HG03457 (cell line): Measurements from ENCODE around the gene CDK5R2.
"Not testable (repeated sequence)": the region's sequence is repeated elsewhere in the genome, so short reads cannot be mapped to it uniquely, and the experiment has no call there.

Source experiments
- ATAC-seq: cut with Tn5 transposase; IDR thresholded peaks from one replicate; pipeline ENCODE4 v1.9.1; 2021; ENCODE audit warnings: moderate number of reproducible peaks; ENCODE audit not compliant: unreplicated experiment

The CDK5R2 gene

GRCh38 chr2:218959141-218959731, at the start of gene CDK5R2:
CDK5R2 (plus strand) TSS chr2:218959666; CDS start chr2:218959821, 155 bp downstream.
- peak; percentile 91 for ATAC-seq

GRCh38 chr2:218910741-218911140, 48.7 kb upstream of the CDK5R2 start:
- no peak for ATAC-seq

- no peak for ATAC-seq
Measured at GRCh38 chr2:218920504-218920903, 39.0 kb upstream of the CDK5R2 start.

- no peak for ATAC-seq
Measured at GRCh38 chr2:218924757-218925156, 34.7 kb upstream of the CDK5R2 start.

DNA sequence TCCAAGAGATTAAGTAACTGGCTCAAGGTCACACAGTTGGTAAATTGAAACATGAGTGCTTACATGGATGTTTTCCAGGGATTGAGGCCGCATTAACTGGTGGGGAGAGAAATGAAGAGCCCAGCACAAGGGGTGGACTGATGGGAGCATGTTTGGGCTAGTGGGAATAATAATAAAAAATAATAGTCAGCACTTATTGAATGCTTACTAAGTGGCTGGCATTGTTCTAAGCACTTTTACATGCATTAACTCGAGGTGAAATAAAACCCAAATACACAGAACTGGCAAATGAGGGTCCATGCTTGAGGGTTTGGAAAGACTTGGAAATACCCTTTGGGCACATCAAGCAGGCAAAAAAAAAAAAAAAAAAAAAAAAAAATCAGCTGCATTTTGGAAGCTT, 34.0 kb upstream of the CDK5R2 start:
- no peak for ATAC-seq

GRCh38 chr2:218927422-218927821, 32.0 kb upstream of the CDK5R2 start:
- ATAC-seq, result no peak

DNA sequence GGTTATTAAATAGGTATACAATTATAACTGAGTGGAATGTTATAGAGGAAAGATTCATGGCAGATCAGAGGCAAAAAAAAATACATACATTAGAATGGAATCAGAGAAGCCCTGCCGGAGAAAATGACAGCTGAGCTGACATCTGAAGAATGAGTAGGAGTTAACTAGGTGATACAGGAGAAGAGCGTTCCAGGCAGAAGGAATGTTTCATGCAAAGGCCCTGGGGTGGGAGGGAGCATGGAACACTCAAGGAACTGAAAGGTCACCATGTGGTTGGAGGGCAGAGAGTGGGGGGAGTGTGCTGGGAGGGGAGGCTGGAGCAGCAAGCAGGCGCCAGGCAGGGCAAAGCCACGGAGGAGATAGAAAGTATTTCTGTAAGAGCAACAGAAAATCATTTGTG, 31.6 kb upstream of the CDK5R2 start:
- no peak for ATAC-seq

DNA sequence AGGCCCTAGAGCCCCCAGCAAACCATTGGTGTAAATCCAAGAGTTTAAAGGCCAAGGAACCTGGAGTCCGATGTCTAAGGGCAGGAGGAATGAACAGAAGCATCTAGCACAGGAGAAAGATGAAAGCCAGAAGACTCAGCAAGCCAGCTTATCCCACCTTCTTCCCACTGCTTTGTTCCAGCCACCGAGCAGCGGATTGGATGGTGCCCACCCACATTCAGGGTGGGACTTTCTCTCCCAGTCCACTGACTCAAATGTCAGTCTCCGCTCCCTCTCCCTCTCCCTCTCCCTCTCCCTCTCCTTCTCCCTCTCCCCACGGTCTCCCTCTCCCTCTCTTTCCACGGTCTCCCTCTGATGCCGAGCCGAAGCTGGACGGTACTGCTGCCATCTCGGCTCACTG, 29.0 kb upstream of the CDK5R2 start:
- ATAC-seq, result not testable (repeated sequence)

DNA sequence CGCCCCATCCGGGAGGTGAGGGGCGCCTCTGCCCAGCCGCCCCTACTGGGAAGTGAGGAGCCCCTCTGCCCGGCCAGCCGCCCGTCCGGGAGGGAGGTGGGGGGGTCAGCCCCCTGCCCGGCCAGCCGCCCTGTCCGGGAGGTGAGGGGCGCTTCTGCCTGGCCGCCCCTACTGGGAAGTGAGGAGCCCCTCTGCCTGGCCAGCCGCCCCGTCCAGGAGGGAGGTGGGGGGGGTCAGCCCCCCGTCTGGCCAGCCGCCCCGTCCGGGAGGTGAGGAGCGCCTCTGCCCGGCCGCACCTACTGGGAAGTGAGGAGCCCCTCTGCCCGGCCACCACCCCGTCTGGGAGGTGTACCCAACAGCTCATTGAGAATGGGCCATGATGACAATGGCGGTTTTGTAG, 27.7 kb upstream of the CDK5R2 start:
- ATAC-seq, result not testable (repeated sequence)

- no peak for ATAC-seq
Measured at GRCh38 chr2:218944759-218945404, 14.6 kb upstream of the CDK5R2 start.

DNA sequence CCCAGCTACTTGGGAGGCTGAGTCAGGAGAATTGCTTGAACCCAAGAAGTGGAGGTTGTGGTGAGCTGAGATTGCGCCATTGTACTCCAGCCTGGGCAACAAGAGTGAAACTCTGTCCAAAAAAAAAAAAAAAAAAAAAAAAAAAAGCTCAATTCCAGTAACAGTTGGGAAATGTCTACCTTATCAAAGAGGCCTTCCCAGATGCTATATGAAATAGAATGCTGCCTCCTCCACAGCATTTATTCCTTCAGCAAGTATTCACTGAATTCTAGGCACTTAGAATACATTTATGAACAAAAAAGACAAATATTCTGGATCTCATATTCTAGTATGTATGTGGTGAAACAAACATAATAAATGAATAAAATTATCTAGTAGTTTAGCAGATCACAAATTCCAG, 12.8 kb upstream of the CDK5R2 start:
- ATAC-seq, result no peak

DNA sequence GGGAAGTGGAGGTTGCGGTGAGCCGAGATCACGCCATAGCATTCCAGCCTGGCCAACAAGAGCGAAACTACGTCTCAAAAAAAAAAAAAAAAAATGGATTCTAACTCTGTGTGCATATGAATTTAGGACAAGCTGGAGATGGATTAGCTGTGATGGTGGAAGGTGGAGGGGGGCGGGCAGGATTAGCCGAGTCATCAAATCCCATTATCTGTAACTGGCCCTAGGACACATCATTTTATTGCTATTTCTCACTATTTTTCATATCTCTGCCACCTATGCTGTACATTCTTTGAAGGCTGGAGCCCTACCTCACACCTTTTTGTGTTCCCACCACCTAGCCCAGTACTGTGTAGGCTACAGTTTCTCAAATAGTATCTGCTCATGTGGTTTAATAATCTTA, 7.3 kb upstream of the CDK5R2 start:
- no peak for ATAC-seq

DNA sequence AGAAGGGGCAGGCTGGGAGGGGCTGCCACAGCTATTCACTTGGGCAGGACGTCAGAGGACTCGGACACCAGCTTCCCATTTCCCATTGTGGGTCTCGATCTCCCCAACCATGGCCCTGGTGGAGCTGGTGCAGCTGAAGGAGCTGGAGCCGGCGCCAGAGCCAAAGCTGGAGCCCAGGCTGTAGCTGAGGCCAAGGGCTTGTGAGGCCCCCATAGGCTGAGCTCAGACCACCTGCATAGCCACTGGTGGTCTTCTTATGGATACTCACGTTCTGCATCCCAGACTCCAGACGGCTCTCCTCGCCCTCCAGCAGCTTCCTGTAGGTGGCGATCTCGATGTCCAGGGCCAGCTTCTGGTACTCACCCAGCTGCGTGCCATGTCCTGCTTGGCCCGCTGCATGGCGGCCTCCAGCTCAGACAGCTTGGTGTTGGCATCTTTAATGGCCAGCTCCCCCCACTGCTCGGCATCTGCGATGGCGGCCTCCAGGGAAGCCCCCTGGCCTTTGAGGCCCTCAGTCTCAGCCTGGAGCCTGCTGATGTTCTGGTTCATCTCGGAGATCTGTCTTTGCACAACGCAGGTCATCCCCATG, 6.0 kb upstream of the CDK5R2 start:
- ATAC-seq, result no peak

DNA sequence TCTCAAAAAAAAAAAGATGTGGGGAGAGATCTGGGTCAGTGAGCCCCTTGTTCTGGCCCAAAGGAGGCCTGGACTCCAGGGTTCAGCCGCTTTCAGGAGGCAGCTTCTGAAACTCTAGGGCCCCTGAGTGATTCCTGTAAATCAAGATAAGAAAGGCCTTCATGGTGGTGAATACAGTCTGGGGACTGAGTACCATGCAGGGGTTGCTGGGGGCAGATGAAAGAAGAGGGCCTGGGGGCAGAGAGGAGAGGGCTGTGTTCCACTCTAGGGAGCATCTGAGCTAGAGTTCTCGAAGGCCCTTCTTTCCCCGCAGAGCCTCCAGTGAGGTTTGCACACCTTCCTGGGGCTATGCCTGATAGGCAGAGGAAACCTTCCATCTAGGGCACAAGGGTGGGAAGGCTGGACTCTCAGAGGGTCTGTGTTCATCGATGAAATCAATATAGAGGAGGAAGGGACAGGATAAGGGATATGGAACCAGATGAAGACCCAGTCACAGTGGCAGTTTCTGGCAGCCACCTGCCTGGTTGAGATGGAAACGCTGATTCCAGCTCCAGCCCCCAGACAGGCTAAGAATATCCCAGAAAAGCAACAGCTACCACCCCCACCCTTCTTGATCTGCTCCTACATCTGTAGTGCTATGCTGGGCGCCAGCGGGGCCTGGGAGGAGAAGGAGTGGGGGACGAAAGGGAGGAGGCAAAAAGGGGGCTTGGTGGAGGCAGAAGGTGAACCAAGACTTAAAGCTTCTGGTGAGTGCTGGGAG, 4.7 kb upstream of the CDK5R2 start:
- ATAC-seq, result no peak

DNA sequence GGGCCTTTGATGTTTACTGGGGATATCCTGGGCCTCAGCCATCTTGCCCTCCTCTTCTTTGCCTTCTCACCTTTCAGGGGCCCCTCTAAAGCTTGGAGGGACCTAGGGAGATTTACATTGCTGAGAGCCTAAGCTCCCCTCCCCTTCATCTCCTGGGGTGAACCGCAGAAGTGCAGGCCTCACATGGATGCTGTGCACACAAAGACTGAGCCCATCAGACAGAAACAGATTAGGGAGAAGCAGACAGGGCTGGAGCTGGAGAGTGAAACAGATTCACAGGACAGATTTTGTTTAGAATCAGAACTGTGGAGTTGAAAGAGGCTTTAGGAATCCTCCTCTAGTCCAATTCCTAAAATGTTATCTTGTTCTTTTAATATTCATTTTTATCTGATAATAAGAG, 3.4 kb upstream of the CDK5R2 start:
- no peak for ATAC-seq

DNA sequence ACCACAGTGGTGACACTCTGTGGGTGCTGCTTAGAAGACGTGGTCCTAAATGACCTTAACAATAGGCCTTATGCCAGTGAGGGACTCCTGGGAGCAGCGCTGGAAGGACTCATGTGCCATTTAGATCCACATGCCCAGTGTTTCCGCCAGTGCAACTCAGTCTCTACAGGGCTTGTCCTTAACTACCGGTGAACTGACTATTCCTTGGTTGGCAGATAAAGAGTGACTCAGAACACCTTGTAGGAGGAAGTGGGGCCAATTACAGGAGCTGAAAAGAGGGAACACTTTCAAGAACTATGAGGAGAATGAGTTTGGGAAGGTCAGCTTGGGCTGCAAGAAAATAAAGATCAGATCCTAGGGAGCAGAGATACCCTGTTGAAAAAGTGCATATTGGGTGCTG, 1.8 kb upstream of the CDK5R2 start:
- no peak for ATAC-seq

DNA sequence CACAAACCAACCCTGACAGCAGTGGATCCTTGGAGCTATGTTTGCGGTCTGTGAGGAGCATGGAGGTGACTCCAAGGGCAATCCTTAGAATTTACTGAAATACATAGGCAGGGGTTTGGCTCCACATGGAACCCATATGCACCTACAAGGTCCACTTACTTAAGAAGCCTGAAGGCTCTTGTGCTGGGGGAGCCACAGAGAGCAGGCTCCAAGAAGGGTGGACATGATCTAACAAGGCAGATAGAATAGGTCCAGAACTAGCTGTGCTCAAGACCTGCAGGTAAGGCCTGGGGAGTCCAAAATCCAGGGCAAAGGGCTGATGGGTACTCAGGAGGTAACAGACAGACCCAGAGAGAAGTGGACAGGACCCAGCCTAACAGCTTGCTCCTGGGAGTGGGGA, 1.2 kb upstream of the CDK5R2 start:
- no peak for ATAC-seq

DNA sequence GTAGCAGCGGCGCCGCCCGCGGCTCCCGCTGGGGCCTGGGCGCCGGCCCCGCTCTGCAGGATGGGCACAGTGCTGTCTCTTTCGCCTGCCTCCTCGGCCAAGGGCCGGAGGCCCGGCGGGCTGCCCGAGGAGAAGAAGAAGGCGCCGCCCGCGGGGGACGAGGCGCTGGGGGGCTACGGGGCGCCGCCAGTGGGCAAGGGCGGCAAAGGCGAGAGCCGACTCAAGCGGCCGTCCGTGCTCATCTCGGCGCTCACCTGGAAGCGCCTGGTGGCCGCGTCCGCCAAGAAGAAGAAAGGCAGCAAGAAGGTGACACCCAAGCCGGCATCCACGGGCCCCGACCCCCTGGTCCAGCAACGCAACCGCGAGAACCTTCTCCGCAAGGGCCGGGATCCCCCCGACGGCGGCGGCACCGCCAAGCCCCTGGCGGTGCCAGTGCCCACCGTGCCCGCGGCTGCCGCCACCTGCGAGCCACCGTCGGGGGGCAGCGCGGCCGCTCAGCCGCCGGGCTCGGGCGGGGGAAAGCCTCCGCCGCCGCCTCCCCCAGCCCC, 369 bp downstream of the CDK5R2 start:
- no peak for ATAC-seq

DNA sequence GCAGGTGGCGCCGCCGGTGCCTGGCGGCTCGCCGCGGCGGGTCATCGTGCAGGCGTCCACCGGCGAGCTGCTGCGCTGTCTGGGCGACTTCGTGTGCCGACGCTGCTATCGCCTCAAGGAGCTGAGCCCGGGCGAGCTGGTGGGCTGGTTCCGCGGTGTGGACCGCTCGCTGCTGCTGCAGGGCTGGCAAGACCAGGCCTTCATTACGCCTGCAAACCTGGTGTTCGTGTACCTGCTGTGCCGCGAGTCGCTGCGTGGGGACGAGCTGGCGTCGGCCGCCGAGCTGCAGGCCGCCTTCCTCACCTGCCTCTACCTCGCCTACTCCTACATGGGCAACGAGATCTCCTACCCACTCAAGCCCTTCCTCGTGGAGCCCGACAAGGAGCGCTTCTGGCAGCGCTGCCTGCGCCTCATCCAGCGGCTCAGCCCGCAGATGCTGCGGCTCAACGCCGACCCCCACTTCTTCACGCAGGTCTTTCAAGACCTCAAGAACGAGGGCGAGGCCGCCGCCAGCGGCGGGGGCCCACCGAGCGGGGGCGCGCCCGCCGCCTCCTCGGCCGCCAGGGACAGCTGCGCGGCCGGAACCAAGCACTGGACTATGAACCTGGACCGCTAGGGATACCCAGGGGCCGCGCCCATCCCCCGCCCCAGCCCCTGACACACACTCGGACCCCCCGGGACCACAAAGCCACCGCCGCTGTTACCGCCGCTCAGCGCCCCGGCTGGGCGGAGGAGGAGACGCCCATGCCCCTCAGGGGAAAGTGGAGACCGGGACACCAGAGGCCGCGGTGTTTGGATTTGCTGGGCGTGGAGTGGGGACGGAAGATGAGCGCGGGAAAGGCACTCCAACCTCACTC, 1.1 kb downstream of the CDK5R2 start:
- ATAC-seq, result no peak

- no peak for ATAC-seq
Measured at GRCh38 chr2:218961229-218961628, 1.8 kb downstream of the CDK5R2 start.
